ENCODE measurements around the gene PALLD.

- TF ChIP-seq CTCF (IDR thresholded peaks at IDR 0.05) (no peak), POLR2A (IDR thresholded peaks at IDR 0.05) (no peak)
These were observed 143.1 kb downstream of the PALLD start for GRCh38 chr4:168639914-168640313.
